Skin of body (tissue), 2 donors: ENCODE data around the gene TMF1. TPM values are rescaled to one million over a fixed set of nuclear protein-coding genes. Genes with fewer than 3 reads are reported as not detected.

Source experiments
- DNase-seq: peaks from one replicate; lab custom pipeline; 2025; lab: John Stamatoyannopoulos, UW
- total RNA-seq: library from RNA; depleted of rRNA; stranded (reverse); fragments of >200 nt; gene quantifications from one replicate; pipeline ENCODE4 v1.2.3, GENCODE V29; 2014

TMF1 gene
- total RNA-seq, 1 donor from 2014 or later = 38.2 TPM

DNA sequence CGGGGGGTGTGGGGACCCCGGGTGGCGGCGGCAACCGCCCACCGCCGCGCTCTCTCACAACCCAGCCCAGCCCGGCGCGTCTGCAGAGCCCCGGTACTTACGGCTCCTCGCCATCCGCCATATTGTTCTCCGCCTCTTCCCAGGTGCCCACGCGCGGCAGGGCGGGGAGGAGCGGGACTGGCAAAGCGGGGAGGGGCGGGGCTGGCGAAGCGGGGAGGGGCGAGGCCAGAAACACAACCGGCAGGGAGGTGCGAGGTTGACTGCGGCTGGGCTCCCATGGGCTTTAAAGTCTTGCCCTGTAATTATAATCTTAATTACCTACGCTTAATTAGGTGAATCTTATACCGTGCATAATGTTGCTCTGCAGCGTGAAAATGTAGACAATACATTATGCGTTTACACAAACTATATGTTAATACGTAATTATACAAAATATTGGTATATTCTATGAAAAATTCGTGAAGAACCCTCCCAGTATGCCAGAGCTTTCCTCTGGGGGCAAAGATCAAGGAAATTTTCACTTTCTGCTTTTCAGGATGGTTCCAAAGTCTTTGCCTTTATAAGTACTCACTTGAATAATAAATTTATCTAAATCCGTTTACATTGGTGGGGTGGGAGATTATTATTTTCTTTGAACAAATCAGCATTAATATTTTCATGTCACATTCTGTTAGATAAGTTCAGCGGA is 28.2 kb upstream of the TMF1 start, which contains the start of gene UBA3:
TSS of gene UBA3 (minus strand) at position 133 of the 688 bp plus-strand sequence. CDS start at position 121, 12 bp downstream.
- DNase-seq = peak; percentile 74

- no peak for DNase-seq
Observed at GRCh38 chr3:69079269-69080159, 27.4 kb upstream of the TMF1 start.

GRCh38 chr3:69072928-69073327 is 20.8 kb upstream of the TMF1 start:
- DNase-seq = no peak

DNA sequence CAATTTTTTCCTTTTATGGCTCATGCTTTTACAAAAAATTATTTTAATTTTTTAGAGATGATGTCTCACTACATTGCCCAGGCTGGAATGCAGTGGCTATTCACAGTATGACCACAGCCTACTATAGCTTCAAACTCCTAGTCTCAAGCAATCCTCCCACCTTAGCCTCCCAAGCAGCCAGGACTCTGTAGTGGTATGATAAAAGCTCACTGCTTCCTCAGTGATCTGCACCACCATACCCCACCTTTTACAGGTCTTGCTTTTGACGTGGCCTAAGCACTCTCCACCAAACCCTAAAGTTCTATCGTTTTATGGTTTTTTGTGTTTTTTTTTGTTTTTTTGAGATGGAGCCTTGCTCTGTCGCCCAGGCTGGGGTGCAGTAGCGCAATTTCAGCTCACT is 14.0 kb upstream of the TMF1 start:
- no peak for DNase-seq

- no peak for DNase-seq
Observed at GRCh38 chr3:69065318-69065964, 13.3 kb upstream of the TMF1 start.

DNA sequence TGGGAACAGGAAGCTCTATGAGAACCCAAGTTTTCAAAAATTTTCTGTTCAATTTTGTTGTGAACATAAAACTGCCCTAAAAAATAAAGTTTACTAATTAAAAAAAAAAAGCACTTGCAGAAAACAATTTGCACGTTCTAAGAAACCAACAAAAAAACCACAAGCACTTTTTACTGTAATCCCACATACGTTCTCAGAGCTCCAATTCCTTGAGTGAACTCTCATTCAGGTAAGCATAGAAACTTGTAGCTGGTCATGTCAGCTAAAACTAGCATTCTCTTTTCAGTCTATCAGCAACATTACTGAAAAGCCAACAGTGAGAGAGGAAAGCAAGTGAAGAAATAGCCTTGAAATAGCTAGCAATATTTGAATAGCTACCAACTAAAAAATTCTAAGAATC is 11.5 kb upstream of the TMF1 start:
- no peak for DNase-seq

GRCh38 chr3:69059688-69060087 is 7.6 kb upstream of the TMF1 start:
- no peak for DNase-seq

- DNase-seq = no peak
Observed at GRCh38 chr3:69058947-69059224, 6.8 kb upstream of the TMF1 start.

- DNase-seq = no peak
Observed at GRCh38 chr3:69058180-69058946, 6.2 kb upstream of the TMF1 start.

- no peak for DNase-seq
Observed at GRCh38 chr3:69052472-69052898, 352 bp upstream of the TMF1 start.

DNA sequence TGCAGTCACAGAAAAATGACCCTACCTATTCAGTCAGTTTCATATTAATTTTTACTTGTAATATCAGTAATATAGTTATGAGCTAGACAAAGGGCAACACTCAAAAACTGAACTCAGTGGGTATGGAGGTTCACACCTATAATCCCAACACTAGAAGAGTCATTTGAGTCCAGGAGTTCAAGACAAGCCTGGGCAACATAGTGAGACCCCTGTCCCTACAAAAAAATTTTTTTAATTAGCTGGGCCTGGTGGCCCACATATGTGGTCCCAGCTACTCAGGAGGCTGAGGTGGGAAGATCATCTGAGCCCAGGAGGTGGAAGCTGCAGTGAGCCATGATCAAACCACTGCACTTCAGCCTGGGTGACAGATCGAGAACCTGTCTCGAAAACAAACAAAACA is 3.1 kb downstream of the TMF1 start:
- no peak for DNase-seq

GRCh38 chr3:69044608-69045007 is 7.5 kb downstream of the TMF1 start:
- DNase-seq = no peak

DNA sequence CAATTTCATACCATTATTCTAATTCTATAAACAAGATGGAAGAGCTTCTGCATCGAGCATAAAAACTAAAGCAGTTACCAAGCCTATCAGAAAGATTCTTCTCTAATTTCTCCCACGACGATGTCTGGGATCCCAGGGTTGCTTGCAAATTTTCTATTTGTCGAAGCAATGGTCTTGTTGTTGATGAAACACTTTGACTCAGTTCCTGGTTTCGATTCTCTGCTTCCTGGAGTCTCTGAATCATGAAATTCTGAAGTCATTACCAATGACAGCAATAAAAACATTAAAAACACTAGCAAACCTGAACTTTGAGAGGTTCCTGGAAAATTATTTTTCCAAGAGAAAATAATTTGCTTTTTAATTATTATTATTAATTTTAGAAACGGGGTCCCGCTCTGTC is 18.7 kb downstream of the TMF1 start:
- no peak for DNase-seq

- no peak for DNase-seq
Observed at GRCh38 chr3:69032737-69033136, 19.4 kb downstream of the TMF1 start.

DNA sequence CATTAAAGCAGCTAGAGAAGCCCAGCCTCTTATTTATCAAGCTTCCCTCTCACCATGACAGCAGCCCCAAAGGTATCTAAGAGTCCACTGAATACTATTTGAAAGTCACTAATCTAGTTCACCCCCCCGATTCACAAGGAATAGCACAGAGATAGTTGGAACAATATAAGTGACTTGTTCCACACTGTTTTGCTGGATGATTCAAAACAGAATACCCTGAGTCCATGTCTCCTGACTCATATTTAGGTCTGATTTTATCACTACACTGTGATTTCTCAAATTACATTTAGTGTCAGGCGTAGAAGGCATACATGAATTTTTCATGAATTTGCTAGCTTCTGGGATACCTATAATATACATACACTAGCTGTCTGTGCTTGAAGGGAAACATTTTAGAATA is 20.0 kb downstream of the TMF1 start:
- DNase-seq = no peak

- no peak for DNase-seq
Observed at GRCh38 chr3:69031635-69032034, 20.5 kb downstream of the TMF1 start.

GRCh38 chr3:69020857-69021256 is 31.3 kb downstream of the TMF1 start:
- no peak for DNase-seq

GRCh38 chr3:69020424-69020823 is 31.7 kb downstream of the TMF1 start:
- no peak for DNase-seq

DNA sequence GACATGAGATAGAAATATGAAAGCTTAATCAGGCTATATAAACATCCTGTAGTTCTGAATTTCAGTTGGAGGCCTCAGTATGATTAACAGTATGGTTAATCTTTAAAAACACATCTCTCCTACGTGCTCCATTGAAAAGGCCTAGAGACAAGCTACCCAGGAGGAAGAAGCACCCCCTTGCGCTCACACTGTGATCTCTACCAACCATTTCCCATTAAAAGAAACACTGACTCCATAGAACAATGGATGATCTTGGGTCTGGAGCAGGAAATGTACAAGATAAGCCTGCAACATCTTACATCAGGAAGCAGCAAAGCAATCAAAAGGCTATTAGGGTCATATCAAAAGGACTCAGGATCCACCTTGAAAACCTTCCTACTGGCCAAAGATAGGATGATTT is 35.2 kb downstream of the TMF1 start:
- no peak for DNase-seq

- DNase-seq = no peak
Observed at GRCh38 chr3:69016102-69016501, 36.0 kb downstream of the TMF1 start.

DNA sequence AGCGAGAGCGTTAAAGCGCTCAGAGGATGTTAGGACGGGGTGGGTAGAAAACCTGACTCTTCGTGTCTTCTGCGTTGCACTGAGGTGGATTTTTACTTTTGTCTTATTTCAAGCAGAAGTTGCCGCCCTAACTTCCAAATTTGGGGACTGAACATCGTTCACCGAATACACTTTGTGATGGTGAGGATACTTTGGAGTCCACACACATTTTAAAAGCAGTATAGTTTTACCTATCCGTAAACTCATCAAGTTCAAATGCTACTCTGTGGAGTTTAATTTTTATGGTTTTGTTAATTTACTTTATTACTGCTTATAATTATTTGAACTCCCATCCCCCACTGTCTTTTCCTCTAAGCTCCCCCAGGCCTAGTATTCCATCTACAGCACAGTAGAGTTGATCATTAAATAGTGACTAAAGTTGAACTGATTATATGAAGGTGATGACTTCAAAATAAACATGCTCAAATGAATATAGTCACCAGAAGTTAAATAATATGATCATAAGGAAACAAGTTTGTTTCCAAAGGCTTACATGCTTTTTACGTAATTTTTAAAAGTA is 38.0 kb downstream of the TMF1 start:
- DNase-seq = no peak
